ENCODE measurements around the gene SBK2.
"Not testable (repeated sequence)": the region's sequence is repeated elsewhere in the genome, so short reads cannot be mapped to it uniquely, and the experiment has no call there.

Gene SBK2, protein sequence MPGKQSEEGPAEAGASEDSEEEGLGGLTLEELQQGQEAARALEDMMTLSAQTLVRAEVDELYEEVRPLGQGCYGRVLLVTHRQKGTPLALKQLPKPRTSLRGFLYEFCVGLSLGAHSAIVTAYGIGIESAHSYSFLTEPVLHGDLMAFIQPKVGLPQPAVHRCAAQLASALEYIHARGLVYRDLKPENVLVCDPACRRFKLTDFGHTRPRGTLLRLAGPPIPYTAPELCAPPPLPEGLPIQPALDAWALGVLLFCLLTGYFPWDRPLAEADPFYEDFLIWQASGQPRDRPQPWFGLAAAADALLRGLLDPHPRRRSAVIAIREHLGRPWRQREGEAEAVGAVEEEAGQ

GRCh38 chr19:55536951-55537740, at the start of gene SBK2:
TSS of gene SBK2 (minus strand) at chr19:55537133. CDS start at chr19:55536294, 839 bp downstream.
- Mint-ChIP-seq H3K27me3 (peaks cover 16% of the 10 kb centered on the region), H3K9me3 (peaks cover 2% of the 10 kb centered on the region), H3K4me1 (no peaks in the 10 kb centered on the region), H3K4me3 (no peak within 1 kb of the TSS), H3K36me3 (no peaks in the 10 kb centered on the region), H3K27ac (no peak within 1 kb of the TSS)
- ATAC-seq = no peak

GRCh38 chr19:55585658-55586339, 48.9 kb upstream of the SBK2 start:
- peak; percentile 69 for ATAC-seq
- Mint-ChIP-seq H3K27ac (peak overlapping the region; percentile 35), H3K36me3 (no peaks in the 10 kb centered on the region), H3K9me3 (no peaks in the 10 kb centered on the region), H3K4me1 (peaks cover 34% of the 10 kb centered on the region), H3K27me3 (no peaks in the 10 kb centered on the region), H3K4me3 (peak overlapping the region; percentile 83)

- Mint-ChIP-seq H3K27me3 (no peaks in the 10 kb centered on the region), H3K36me3 (peaks cover 2% of the 10 kb centered on the region), H3K9me3 (no peaks in the 10 kb centered on the region), H3K4me1 (peaks cover 37% of the 10 kb centered on the region), H3K27ac (peak overlapping the region; percentile 35), H3K4me3 (no peak overlapping the region)
- ATAC-seq = no peak
These were observed 47.9 kb upstream of the SBK2 start for GRCh38 chr19:55584871-55585270.

- not testable (repeated sequence) for H3K36me3 Mint-ChIP-seq, H3K27ac Mint-ChIP-seq, H3K27me3 Mint-ChIP-seq, ATAC-seq, H3K9me3 Mint-ChIP-seq, H3K4me3 Mint-ChIP-seq
- peaks cover 43% of the 10 kb centered on the region for H3K4me1 Mint-ChIP-seq
These were observed 47.0 kb upstream of the SBK2 start for GRCh38 chr19:55583897-55584296.

DNA sequence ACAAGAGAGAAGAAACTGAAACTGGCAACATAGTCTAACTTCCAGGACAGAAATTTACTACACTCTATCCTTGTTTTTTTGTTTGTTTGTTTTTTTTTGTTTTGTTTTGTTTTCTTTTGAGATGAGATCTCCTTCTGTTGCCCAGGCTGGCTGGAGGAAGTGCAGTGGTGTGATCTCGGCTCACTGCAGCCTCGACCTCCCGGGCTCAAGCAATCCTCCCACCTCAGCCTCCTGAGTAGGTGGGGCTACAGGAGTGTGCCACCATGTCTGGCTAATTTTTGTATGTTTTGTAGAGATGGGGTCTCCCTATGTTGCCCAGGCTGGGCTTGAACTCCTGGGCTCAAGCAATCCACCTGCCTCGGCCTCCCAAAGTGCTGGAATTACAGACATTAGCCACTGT, 45.4 kb upstream of the SBK2 start:
- not testable (repeated sequence) for H3K27me3 Mint-ChIP-seq, H3K4me3 Mint-ChIP-seq, H3K27ac Mint-ChIP-seq, H3K9me3 Mint-ChIP-seq, ATAC-seq
- Mint-ChIP-seq H3K4me1 (peaks cover 40% of the 10 kb centered on the region), H3K36me3 (peaks cover 11% of the 10 kb centered on the region)

DNA sequence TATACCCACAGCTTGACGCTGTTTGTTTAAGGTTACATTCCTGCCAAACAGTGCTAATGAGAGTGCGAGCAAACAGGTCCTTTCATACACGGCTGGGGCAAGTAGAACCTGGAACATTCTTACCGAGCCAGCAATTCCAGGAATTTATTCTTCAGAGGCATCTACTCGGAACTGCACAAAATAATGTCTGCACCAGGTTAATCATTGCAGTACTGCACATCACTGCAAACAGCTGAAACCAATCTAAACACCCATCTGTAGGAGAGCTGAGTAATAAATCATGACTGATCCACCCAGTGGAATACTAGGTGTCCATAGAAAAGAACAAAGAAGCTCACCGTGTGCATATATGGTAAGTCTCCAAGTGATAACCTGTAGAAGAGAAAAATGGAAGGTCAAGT, 44.9 kb upstream of the SBK2 start:
- H3K4me3 Mint-ChIP-seq = no peak overlapping the region
- no peak for ATAC-seq
- no peaks in the 10 kb centered on the region for H3K9me3 Mint-ChIP-seq
- peaks cover 35% of the 10 kb centered on the region for H3K4me1 Mint-ChIP-seq
- H3K36me3 Mint-ChIP-seq = peaks cover 16% of the 10 kb centered on the region
- H3K27ac Mint-ChIP-seq = no peak overlapping the region
- no peaks in the 10 kb centered on the region for H3K27me3 Mint-ChIP-seq

DNA sequence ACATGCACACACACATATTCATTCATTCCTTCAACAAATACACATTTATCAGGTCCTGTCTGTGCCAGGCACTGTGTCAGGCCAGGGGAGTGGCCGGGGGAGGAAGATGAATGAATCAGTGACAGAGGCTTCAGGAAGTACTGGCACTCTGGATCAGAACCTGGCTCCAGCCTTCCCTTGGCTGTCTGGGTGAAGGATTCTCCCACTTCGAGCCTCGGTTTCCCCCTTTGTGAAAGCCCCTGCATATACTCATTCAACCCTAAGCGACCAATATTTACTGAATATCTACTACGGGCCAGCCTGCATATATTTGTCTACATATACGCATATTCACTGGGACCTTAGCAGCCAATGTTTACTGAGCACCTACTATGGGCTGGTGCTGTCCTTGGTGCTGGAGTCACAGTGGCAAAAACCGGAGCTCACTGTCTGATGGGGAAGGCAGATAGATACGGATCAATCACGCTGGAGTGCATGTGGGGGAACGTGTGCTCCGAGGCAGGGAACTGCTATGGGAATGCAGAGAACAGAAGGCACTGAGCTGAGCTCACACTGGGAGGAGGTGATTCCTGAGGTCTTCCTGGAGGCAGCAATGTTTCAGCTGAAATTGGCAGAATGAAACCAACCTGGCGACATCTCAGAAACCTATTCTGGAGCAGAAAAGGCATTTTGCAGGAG, 44.4 kb upstream of the SBK2 start:
- Mint-ChIP-seq H3K27me3 (no peaks in the 10 kb centered on the region), H3K27ac (peak overlapping the region; percentile 76), H3K9me3 (no peaks in the 10 kb centered on the region), H3K4me1 (peaks cover 30% of the 10 kb centered on the region), H3K4me3 (peak overlapping the region; percentile 78), H3K36me3 (peaks cover 19% of the 10 kb centered on the region)
- no peak for ATAC-seq

DNA sequence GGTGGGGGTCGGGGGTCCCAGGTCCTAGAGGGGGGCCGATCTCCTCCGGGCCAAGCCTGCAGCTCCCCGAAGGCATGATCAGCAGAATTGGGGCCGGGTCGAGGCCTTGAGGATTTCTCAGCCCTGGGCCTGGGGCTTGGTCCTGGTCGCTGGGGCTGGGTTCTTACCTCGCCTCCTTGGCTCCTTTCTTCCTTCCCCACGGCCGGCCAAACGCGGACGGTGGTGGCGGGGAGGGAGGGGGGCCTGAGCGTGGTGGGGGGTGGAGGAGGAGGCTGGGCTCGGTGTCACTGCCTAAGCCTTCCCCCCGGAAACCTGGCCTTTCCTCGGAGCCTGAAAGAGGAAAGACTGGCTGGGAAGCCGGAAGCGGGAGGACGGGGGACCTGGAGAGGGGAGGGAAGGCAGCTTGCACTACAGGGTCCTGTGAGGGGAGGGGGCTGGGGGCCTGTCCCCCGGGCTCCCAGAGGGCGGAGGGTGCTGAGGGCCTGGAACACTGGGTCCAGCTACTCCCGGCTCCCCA, 43.8 kb upstream of the SBK2 start, which contains the start of gene ZNF579:
ZNF579 (minus strand) TSS at position 221 of the 517 bp plus-strand sequence. CDS start 1,209 bp downstream, outside the sequence.
- peaks cover 24% of the 10 kb centered on the region for H3K4me1 Mint-ChIP-seq
- peak within 1 kb of the TSS; percentile 78 for H3K4me3 Mint-ChIP-seq
- peak within 1 kb of the TSS; percentile 76 for H3K27ac Mint-ChIP-seq
- H3K9me3 Mint-ChIP-seq = no peaks in the 10 kb centered on the region
- peaks cover 24% of the 10 kb centered on the region for H3K36me3 Mint-ChIP-seq
- no peaks in the 10 kb centered on the region for H3K27me3 Mint-ChIP-seq
- ATAC-seq = peak; percentile 65

DNA sequence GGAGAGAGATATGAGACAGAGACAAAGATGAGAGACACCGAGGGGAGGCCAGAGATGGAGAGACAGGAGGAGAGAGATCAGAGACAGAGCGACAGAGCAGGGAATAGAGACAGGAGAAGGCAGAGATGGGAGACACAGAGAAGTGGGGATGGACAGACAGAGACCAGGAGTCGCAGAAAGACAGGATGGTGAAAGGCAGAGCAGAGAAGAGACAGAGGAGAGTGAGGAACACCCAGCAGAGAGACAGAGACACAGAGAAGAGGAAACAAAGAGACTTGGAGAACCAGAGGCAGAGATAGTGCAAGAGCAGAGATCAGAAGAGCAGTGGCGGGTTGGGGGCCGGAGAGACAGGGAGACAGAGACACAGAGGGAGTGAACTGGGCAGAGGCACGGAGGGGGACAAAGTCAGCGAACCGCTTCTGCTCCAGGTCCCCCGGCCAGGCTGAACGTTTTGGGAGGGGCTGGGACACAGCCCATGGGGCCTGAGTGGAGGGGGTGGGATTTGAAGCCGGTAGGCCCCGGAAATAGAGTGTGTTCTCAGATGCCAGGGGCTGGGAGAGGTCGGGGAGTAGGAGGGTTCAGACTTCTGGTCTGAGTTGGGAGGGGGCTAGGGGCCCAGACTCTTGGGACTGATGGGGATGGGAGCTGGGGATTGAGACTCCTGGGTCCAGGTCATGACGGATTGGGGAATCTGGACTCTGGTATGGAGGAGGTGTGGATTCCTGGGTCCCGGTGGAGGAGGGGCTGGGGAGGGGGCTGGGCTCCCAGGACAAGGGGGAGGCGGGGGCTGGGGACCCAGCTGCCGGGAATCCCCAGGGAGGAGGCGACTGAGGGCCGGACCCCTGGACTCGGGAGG, 43.1 kb upstream of the SBK2 start:
- H3K9me3 Mint-ChIP-seq = no peaks in the 10 kb centered on the region
- H3K27ac Mint-ChIP-seq = peak overlapping the region; percentile 76
- H3K36me3 Mint-ChIP-seq = peaks cover 24% of the 10 kb centered on the region
- no peaks in the 10 kb centered on the region for H3K27me3 Mint-ChIP-seq
- peaks cover 17% of the 10 kb centered on the region for H3K4me1 Mint-ChIP-seq
- peak; percentile 41 for ATAC-seq
- H3K4me3 Mint-ChIP-seq = peak overlapping the region; percentile 78

GRCh38 chr19:55578761-55579747, 42.1 kb upstream of the SBK2 start:
- H3K27me3 Mint-ChIP-seq = no peaks in the 10 kb centered on the region
- peak overlapping the region; percentile 76 for H3K27ac Mint-ChIP-seq
- peaks cover 17% of the 10 kb centered on the region for H3K4me1 Mint-ChIP-seq
- H3K4me3 Mint-ChIP-seq = peak overlapping the region; percentile 78
- H3K9me3 Mint-ChIP-seq = no peaks in the 10 kb centered on the region
- peak; percentile 34 for ATAC-seq
- peaks cover 24% of the 10 kb centered on the region for H3K36me3 Mint-ChIP-seq

DNA sequence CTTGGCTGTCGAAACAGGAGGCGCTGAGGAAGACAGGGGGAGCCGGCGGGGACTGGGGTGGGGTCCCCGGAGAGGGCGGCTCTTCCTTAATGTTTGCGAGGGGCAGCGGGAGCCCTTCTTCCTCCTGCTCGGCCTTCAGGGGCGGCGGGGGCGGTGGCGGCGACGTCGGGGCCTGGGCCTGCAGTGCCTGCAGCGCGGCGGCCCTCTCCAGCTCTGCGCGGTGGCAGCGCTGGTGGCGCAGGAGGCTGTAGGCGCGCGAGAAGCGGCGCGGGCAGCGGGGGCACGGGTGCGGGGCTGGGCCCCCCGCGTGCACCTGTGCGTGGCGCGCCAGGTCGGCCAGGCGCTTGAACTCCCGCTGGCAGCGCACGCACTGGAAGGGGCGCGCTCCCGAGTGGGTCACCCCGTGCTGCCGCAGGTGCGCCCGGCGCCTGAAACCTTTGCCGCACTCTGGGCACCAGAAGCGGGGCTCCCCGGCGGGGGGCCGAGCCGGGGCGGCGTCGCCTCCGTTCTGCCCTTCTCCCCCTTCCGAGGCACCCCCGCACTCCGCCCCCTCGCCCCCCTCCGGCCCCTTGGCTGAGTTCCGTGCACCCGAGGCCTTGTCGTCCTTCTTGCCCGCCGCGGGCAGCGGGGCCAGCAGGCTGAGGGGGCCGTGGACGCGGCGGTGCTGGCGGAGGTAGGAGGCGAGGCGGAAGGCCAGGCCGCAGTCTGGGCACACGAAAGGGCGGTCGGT, 41.3 kb upstream of the SBK2 start:
- H3K9me3 Mint-ChIP-seq = no peaks in the 10 kb centered on the region
- peaks cover 17% of the 10 kb centered on the region for H3K4me1 Mint-ChIP-seq
- no peak overlapping the region for H3K27ac Mint-ChIP-seq

DNA sequence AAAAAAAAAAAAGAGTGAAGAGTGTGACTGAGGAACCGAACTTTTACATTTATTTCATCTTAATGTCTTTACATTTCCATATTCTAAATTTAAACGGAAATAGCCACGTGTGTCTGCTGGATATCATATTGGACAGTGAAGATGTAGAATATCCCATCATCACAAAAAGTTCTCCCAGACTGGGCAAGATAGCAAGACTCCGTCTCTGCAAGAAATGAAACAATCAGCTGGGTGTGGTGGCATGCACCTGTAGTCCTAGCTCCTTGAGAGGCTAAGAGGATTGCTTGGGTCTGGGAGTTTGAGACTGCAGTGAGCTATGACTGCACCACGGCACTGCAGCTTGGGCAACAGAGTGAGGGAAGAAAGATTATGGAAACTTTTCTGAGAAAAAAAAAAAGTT, 39.8 kb upstream of the SBK2 start:
- no peaks in the 10 kb centered on the region for H3K9me3 Mint-ChIP-seq
- H3K27me3 Mint-ChIP-seq = no peaks in the 10 kb centered on the region
- no peak for ATAC-seq
- H3K27ac Mint-ChIP-seq = no peak overlapping the region
- peaks cover 17% of the 10 kb centered on the region for H3K4me1 Mint-ChIP-seq
- no peak overlapping the region for H3K4me3 Mint-ChIP-seq
- H3K36me3 Mint-ChIP-seq = peaks cover 24% of the 10 kb centered on the region

More for the DNA sequence above, 41.3 kb upstream of the SBK2 start:
- H3K36me3 Mint-ChIP-seq = peaks cover 24% of the 10 kb centered on the region
- peak; percentile 42 for ATAC-seq
- no peaks in the 10 kb centered on the region for H3K27me3 Mint-ChIP-seq
- H3K4me3 Mint-ChIP-seq = no peak overlapping the region
